ENCODE measurements around the gene SH3BGRL.
"Not testable (repeated sequence)": the region's sequence is repeated elsewhere in the genome, so short reads cannot be mapped to it uniquely, and the experiment has no call there.

Gene SH3BGRL

DNA sequence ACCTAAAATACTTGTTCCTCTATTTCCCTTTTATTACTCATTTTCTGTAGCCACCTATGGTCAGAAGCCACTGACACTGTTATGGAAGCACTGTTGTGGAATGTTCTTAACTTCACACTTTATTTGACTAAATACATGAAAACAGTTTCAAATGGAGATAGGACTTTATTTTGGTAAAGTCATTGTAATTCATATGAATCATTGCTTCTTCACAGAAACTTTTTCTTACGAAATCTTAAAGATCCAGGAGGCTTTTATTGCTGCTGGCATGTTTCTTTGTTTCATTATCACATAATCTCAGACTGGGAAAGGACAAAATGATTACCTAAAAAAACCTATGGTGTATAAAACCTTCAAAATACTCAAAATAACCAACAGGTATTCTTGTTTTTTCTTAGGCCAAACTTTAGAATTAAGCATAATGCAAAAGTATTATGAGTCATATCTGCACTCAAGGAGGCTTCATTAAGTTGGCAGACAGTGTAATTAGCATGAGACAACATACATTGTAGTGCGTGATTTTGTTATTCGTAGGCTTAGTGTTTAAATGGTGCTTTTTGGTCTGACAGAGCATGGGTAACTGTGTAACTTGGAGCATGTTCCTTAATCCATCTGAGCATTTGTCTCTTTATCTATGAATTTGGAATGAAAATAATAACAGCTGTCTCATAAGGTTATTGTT is 58.0 kb downstream of the SH3BGRL start:
- no peak for DNase-seq (ENCODE audit: low spot score)

- DNase-seq (ENCODE audit: low spot score) = no peak
These were observed 59.7 kb downstream of the SH3BGRL start for GRCh38 chrX:81261576-81261975.

- DNase-seq (ENCODE audit: low spot score) = no peak
These were observed 61.2 kb downstream of the SH3BGRL start for GRCh38 chrX:81263059-81263458.

DNA sequence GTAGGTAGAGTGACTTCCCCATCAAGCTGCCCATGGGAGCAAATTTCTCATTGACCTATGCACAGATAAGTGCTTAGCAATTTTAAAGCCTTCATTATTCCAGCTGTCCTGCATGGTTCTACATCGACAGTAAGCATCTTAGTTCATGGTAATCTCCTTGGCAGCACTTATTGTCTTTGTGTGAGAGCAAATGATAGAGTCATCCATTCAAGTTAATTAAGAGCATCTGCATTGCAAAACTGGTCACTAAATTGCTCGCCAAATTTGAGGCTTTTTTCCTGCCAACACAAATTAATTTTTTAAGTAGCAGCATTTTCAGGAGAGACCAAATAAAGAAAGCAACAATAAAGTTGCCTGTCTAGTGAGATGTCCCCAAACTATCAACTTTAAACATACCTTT is 76.7 kb downstream of the SH3BGRL start:
- DNase-seq (ENCODE audit: low spot score) = no peak

- DNase-seq (ENCODE audit: low spot score) = no peak
These were observed 78.2 kb downstream of the SH3BGRL start for GRCh38 chrX:81280148-81280547.

- no peak for DNase-seq (ENCODE audit: low spot score)
These were observed 84.2 kb downstream of the SH3BGRL start for GRCh38 chrX:81286075-81286474.

DNA sequence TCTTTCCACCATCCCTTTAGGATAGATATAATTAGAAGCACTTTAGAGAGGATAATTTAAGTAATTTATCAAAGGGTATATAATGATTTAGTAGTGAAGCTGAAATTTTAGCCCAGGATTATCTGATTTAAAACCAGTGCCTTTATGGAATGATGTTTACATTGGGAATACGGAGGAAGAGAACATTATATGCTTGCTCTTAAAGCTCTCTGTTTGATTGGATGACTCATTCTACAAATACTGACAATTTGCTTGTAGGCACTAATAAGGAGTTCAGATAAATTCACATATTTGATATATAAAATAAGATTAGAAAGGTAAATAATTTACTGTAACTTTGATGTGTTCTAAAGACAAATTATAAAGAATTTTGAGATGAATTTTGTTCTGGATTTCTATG is 84.7 kb downstream of the SH3BGRL start:
- DNase-seq (ENCODE audit: low spot score) = no peak

GRCh38 chrX:81291996-81292395 is 90.1 kb downstream of the SH3BGRL start:
- no peak for DNase-seq (ENCODE audit: low spot score)

GRCh38 chrX:81294101-81294500 is 92.2 kb downstream of the SH3BGRL start:
- no peak for DNase-seq (ENCODE audit: low spot score)

- no peak for DNase-seq (ENCODE audit: low spot score)
These were observed 100.0 kb downstream of the SH3BGRL start for GRCh38 chrX:81301877-81302276.

DNA sequence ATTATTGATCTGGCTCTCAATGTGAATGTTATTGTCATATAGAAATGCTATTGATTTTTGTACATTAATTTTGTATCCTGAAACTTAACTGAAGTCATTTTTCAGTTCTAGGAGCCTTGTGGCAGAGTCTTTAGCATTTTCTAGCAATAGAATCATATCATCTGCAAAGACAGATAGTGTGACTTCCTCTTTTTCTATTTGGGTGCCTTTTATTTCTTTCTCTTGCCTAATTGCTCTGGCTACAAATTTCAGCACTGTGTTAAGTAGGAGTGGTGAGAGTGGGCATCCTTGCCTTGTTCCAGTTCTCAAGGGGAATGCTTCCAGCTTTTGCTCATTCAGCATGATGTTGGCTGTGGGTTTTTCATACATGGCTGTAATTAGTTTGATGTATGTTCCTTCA is 102.7 kb downstream of the SH3BGRL start:
- no peak for DNase-seq (ENCODE audit: low spot score)

GRCh38 chrX:81305240-81305639 is 103.3 kb downstream of the SH3BGRL start:
- DNase-seq (ENCODE audit: low spot score) = no peak

- DNase-seq (ENCODE audit: low spot score) = no peak
These were observed 106.4 kb downstream of the SH3BGRL start for GRCh38 chrX:81308086-81308829.

DNA sequence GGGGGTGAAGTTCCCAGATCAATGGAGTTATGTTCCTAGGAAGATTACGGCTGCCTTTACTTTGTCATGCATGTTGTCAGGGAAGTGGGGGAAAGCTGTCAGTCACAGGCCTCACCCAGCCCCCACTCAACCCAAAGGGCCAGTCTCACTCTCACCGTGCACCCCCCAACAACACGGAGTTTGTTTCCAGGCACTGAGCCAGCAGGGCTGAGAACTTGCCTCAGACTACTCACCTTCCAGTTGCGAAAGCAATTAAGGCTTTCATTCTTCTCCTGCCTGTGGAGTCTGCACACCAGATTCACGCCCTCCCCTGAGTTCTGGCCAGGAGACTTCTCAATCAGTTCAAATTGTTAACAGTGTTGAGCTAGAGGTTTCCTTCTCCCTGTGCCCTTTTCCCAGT is 114.3 kb downstream of the SH3BGRL start:
- no peak for DNase-seq (ENCODE audit: low spot score)

DNA sequence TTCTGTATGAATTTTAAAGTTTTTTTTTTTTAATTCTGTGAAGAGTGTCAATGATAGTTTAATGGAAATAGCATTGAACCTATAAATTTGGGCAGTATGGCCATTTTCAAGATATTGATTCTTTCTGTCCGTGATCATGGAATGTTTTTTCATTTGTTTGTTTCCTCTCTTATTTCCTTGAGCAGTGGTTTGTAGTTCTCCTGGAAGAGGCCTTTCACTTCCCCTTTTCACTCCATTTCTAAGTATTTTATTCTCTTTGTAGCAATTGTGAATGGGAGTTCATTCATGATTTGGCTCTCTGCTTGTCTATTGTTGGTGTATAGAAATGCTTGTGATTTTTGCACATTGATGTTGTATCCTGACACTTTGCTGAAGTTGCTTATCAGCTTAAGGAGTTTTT is 129.8 kb downstream of the SH3BGRL start:
- DNase-seq (ENCODE audit: low spot score) = not testable (repeated sequence)

- DNase-seq (ENCODE audit: low spot score) = no peak
These were observed 134.7 kb downstream of the SH3BGRL start for GRCh38 chrX:81336455-81337152.

- DNase-seq (ENCODE audit: low spot score) = no peak
These were observed 135.9 kb downstream of the SH3BGRL start for GRCh38 chrX:81337805-81338204.

- DNase-seq (ENCODE audit: low spot score) = no peak
These were observed 137.0 kb downstream of the SH3BGRL start for GRCh38 chrX:81338924-81339323.

GRCh38 chrX:81345296-81345695 is 143.4 kb downstream of the SH3BGRL start:
- not testable (repeated sequence) for DNase-seq (ENCODE audit: low spot score)

Data from globus pallidus (tissue), 1 donor.